ENCODE results near the gene ZBTB11.
"Not testable (repeated sequence)": the region's sequence is repeated elsewhere in the genome, so short reads cannot be mapped to it uniquely, and the experiment has no call there.

Gene ZBTB11

DNA sequence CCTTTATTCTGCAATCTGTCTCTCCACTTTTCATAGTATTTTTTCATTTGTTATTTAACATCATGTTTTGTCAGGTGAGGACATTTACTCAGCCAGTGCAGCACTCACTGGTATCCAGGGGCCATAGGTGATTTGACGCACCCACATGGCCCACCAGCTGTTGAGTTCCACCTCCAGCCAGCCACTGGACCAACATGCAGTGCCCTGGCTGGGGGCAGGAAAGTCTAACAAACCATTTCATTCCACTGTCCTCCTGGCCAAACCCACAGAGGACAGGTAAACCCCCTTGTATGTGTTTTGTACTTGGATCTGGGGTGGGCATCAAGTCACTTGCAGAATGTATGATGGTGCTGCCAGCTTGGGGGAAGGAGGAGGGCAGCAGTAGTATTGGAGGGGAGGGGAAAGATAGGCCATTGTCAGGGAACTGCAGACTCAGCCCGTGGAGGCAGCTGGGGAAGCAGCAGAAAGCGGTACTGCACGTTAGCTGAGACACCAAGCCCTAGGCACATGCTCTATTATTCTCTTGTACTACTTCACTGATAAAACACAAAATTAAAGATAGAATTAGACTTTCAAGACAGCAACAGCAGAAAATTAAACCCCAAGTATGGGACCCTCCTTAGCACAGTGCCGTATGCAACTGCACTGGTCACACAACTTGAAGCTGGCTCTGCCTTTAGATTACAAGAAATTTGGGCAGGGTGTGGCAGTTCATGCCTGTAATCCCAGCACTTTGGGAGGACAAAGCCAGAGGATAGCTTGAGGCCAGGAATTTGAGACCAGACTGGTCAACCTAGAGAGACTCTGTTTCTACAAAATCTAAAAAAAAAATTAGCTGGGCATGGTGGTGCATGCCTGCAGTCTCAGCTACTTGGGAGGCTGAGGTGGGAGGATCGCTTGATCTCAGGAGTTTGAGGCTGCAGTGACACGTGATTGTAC, 25.0 kb upstream of the ZBTB11 start:
- TF ChIP-seq, protein P1, sequence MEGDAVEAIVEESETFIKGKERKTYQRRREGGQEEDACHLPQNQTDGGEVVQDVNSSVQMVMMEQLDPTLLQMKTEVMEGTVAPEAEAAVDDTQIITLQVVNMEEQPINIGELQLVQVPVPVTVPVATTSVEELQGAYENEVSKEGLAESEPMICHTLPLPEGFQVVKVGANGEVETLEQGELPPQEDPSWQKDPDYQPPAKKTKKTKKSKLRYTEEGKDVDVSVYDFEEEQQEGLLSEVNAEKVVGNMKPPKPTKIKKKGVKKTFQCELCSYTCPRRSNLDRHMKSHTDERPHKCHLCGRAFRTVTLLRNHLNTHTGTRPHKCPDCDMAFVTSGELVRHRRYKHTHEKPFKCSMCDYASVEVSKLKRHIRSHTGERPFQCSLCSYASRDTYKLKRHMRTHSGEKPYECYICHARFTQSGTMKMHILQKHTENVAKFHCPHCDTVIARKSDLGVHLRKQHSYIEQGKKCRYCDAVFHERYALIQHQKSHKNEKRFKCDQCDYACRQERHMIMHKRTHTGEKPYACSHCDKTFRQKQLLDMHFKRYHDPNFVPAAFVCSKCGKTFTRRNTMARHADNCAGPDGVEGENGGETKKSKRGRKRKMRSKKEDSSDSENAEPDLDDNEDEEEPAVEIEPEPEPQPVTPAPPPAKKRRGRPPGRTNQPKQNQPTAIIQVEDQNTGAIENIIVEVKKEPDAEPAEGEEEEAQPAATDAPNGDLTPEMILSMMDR (IDR thresholded peaks at IDR 0.05; ENCODE audit: insufficient read depth, missing control alignments) = no peak

DNA sequence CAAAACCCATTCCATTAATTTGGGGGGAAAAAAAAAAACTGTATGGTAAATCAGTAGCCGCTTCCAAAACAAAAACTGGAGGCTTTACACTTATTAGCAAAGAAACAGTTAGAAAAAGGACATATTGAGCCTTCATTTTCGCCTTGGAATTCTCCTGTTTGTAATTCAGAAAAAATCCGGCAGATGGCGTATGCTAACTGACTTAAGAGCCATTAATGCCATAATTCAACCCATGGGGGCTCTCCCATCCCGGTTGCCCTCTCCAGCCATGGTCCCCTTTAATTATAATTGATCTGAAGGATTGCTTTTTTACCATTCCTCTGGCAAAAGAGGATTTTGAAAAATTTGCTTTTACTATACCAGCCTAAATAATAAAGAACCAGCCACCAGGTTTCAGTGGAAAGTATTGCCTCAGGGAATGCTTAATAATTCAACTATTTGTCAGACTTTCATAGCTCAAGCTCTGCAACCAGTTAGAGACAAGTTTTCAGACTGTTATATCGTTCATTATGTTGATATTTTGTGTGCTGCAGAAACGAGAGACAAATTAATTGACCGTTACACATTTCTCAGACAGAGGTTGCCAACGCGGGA, 18.9 kb upstream of the ZBTB11 start:
- no peak for FAIRE-seq
- TF ChIP-seq, protein P1 (IDR thresholded peaks at IDR 0.05; ENCODE audit: insufficient read depth, missing control alignments) = peak; percentile 68
- no peak for DNase-seq (ENCODE audit: insufficient read length, low spot score)

More for the DNA sequence above, 25.0 kb upstream of the ZBTB11 start:
- FAIRE-seq = no peak
- no peak for DNase-seq (ENCODE audit: insufficient read length, low spot score)

DNA sequence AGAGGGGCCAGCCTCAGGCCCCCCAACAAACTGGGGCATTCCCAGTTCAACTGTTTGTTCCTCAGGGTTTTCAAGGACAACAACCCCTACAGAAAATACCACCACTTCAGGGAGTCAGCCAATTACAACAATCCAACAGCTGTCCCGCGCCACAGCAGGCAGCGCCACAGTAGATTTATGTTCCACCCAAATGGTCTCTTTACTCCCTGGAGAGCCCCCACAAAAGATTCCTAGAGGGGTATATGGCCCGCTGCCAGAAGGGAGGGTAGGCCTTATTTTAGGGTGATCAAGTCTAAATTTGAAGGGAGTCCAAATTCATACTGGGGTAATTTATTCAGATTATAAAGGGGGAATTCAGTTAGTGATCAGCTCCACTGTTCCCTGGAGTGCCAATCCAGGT, 17.9 kb upstream of the ZBTB11 start:
- FAIRE-seq = not testable (repeated sequence)

DNA sequence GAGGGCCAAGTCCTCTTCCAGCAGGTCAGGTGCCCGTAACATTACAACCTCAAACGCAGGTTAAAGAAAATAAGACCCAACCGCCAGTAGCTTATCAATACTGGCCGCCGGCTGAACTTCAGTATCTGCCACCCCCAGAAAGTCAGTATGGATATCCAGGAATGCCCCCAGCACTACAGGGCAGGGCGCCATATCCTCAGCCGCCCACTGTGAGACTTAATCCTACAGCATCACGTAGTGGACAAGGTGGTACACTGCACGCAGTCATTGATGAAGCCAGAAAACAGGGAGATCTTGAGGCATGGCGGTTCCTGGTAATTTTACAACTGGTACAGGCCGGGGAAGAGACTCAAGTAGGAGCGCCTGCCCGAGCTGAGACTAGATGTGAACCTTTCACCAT, 16.6 kb upstream of the ZBTB11 start:
- DNase-seq (ENCODE audit: insufficient read length, low spot score); FAIRE-seq: not testable (repeated sequence)
- TF ChIP-seq, protein P1 (IDR thresholded peaks at IDR 0.05; ENCODE audit: insufficient read depth, missing control alignments) = peak; percentile 18

More for the DNA sequence above, 17.9 kb upstream of the ZBTB11 start:
- not testable (repeated sequence) for DNase-seq (ENCODE audit: insufficient read length, low spot score)

DNA sequence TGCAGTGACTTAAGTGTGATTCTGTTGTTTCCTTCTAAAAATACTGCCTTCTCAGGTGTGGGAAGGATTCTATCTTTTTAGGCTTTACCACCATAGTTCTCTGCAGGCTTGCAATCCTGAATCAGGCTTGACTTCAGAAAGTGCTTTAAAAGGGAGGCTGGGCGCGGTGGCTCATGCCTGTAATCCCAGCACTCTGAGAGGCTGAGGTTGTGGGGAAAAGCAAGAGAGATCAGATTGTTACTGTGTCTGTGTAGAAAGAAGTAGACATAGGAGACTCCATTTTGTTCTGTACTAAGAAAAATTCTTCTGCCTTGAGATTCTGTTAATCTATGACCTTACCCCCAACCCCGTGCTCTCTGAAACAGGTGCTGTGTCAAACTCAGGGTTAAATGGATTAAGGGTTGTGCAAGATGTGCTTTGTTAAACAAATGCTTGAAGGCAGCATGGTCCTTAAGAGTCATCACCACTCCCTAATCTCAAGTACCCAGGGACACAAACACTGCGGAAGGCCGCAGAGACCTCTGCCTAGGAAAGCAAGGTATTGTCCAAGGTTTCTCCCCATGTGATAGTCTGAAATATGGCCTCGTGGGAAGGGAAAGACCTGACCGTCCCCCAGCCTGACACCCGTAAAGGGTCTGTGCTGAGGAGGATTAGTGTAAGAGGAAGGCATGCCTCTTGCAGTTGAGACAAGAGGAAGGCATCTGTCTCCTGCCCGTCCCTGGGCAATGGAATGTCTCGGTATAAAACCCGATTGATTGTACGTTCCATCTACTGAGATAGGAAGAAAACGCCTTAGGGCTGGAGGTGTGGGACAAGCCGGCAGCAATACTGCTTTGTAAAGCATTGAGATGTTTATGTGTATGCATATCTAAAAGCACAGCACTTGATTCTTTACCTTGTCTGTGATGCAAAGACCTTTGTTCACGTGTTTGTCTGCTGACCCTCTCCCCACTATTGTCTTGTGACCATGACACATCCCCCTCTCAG, 15.0 kb upstream of the ZBTB11 start:
- not testable (repeated sequence) for DNase-seq (ENCODE audit: insufficient read length, low spot score); FAIRE-seq

DNA sequence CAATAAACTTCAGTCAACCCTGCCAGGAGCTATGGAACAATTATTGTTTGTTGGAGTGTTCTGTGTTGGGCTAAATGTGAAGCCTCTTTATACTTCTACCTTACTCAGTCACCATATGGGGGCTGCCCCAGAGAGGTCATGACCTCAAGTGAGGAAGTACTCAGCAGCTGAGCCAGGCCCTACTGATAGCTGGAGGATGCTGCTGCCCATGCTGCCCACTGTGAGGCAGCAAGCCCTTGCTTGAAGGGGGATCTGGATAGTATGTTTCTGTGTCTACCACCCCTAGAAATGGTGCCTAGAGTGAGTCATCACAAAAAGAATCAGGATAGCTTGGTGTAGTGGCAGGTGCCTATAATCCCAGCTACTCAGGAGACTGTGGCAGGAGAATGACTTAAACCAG, 14.0 kb upstream of the ZBTB11 start:
- TF ChIP-seq, protein P1 (IDR thresholded peaks at IDR 0.05; ENCODE audit: insufficient read depth, missing control alignments) = no peak
- FAIRE-seq = no peak
- DNase-seq (ENCODE audit: insufficient read length, low spot score) = no peak

DNA sequence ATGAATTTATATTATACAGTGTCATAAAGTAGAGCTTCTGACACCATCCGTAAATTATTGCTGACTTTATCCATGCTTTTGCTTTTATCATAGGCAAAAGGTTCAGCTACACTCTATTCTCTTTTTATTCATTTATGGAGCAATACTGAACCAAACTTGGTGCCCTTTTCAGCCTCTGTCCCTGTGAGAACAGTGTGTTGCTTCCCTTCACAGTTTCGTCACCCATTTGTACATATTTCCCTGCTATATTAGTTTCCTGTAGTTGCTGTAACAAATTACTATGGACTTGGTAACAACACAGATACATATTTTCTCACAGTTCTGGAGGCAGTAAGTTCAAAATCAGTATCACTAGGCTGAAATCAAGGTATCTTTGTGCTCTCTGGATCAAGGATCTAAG, 12.4 kb upstream of the ZBTB11 start:
- TF ChIP-seq, protein P1 (IDR thresholded peaks at IDR 0.05; ENCODE audit: insufficient read depth, missing control alignments) = no peak
- DNase-seq (ENCODE audit: insufficient read length, low spot score) = no peak
- FAIRE-seq = no peak

Measured in D721Med (cell line).